Fibroblast of mammary gland (primary cell): Measurements from ENCODE around the gene MYDGF.
A peak's percentile ranks its signal among the peaks of the same experiment; 100 is the strongest.

ENCODE experiments used
- DNase-seq: peaks from one replicate; pipeline ENCODE4 v3.0.0-alpha.2; 2010; ENCODE audit warnings: low read depth
- H3K4me3 ChIP-seq: 2 replicates; pipeline ENCODE4 v1.5.1; 2011; ENCODE audit warnings: low read depth, mild to moderate bottlenecking, low read length, moderate library complexity; ENCODE audit not compliant: control insufficient read depth
- CTCF ChIP-seq: conservative IDR thresholded peaks from 2 replicates; pipeline ENCODE4 v1.5.1; 2011; ENCODE audit warnings: low read depth, low read length, inconsistent platforms; ENCODE audit not compliant: control insufficient read depth, insufficient read depth

Gene MYDGF

GRCh38 chr19:4645718-4646117 lies 24.4 kb downstream of the MYDGF start:
- H3K4me3 ChIP-seq, result no peak overlapping the region
- no peak for TF ChIP-seq CTCF
- no peak for DNase-seq

- no peak overlapping the region for H3K4me3 ChIP-seq
- no peak for DNase-seq
- no peak for TF ChIP-seq CTCF
Measured at GRCh38 chr19:4642625-4643024, 27.5 kb downstream of the MYDGF start.

GRCh38 chr19:4641132-4641531 lies 29.0 kb downstream of the MYDGF start:
- no peak for TF ChIP-seq CTCF
- H3K4me3 ChIP-seq, result no peak overlapping the region
- no peak for DNase-seq

GRCh38 chr19:4640247-4641000 lies 29.7 kb downstream of the MYDGF start:
- no peak for DNase-seq
- H3K4me3 ChIP-seq, result peak overlapping the region; percentile 80
- no peak for TF ChIP-seq CTCF

GRCh38 chr19:4639531-4640246 lies 30.5 kb downstream of the MYDGF start:
- TF ChIP-seq CTCF, result no peak
- no peak for DNase-seq
- peak overlapping the region; percentile 80 for H3K4me3 ChIP-seq

GRCh38 chr19:4638828-4639530 lies 31.2 kb downstream of the MYDGF start, which contains the start of gene TNFAIP8L1:
TNFAIP8L1 (plus strand) TSS chr19:4639516; CDS start chr19:4651870, 12,354 bp downstream.
- DNase-seq, result peak; percentile 91
- peak within 1 kb of the TSS; percentile 80 for H3K4me3 ChIP-seq
- no peak for TF ChIP-seq CTCF
